ENCODE data around the gene HGD. TPM values are rescaled to one million over a fixed set of nuclear protein-coding genes. Genes with fewer than 3 reads are reported as not detected.
"Not testable (repeated sequence)": the region's sequence is repeated elsewhere in the genome, so short reads cannot be mapped to it uniquely, and the experiment has no call there.

The HGD gene
- total RNA-seq, 1 donor from 2014 or later: not detected

DNA sequence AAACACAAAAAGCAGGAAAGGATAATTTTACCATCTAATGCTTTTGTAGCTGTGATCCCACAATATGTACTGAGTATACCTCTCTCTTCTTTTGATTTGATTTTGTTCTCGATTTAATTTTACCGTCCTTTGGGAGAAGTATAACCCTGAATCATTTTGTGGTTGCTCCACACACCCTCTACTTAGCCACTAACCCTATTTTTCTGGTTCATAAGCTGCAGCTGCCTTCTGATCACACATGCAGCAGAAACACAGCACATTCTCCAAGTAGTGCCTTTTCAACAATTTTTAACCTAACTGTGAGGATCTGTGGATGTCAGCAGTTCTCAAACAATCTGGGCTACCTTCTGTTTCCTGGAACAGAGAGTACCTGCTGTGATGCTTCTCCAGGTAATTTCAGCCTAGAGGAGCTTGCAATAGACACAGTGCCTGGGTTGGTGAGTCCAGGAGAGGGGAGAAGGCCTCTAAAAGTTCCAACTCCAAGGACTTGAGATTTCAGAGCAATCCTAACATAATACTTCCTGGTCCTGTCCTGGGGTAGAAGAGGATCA, 40.3 kb downstream of the HGD start:
- Histone ChIP-seq H3K4me3 (ENCODE audit: low read length in 3 of 3) (no peak overlapping the region), H3K9me3 (ENCODE audit: control insufficient read depth in 3 of 3, low read length in 3 of 3) (no peaks in the 10 kb centered on the region), H3K9ac (ENCODE audit: low read depth in 1 of 3, low read length in 3 of 3) (no peak overlapping the region), H3K36me3 (ENCODE audit: control insufficient read depth in 3 of 3, insufficient read depth in 3 of 3, low read length in 3 of 3) (no peaks in the 10 kb centered on the region), H3K27ac (ENCODE audit: low read depth, low read length) (no peak overlapping the region), H3K27me3 (ENCODE audit: control insufficient read depth in 3 of 3, insufficient read depth in 3 of 3, low read length in 3 of 3) (no peaks in the 10 kb centered on the region), H3K4me1 (ENCODE audit: control insufficient read depth in 3 of 3, insufficient read depth in 3 of 3, low read length in 3 of 3) (peaks cover 0 to 3% (median 0%) of the 10 kb centered on the region in 3 donors)

DNA sequence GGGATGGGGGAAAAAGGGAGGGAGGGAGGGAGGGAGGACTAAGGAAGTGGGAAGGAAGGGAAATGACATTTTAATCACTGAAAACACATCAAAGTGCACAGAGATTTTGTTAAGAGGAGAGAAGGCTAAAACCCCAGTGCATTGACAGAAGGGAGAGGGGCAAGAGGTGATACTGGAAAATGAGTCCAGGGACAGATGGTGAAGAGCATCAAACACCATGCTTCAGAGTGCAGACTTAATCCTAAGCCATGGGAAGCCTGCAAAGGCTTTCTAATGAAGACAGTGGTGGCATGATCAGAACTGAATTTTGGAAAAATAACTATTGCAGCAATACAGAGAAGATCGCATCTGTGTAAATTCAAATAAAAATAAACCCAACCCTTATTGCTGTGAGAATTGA, 41.8 kb downstream of the HGD start:
- Histone ChIP-seq H3K4me3 (ENCODE audit: low read length in 3 of 3) (no peak overlapping the region), H3K9me3 (ENCODE audit: control insufficient read depth in 3 of 3, low read length in 3 of 3) (no peaks in the 10 kb centered on the region), H3K9ac (ENCODE audit: low read depth in 1 of 3, low read length in 3 of 3) (no peak overlapping the region), H3K36me3 (ENCODE audit: control insufficient read depth in 3 of 3, insufficient read depth in 3 of 3, low read length in 3 of 3) (no peaks in the 10 kb centered on the region), H3K4me1 (ENCODE audit: control insufficient read depth in 3 of 3, insufficient read depth in 3 of 3, low read length in 3 of 3) (peaks cover 0 to 3% (median 0%) of the 10 kb centered on the region in 3 donors), H3K27ac (ENCODE audit: low read depth, low read length) (no peak overlapping the region), H3K27me3 (ENCODE audit: control insufficient read depth in 3 of 3, insufficient read depth in 3 of 3, low read length in 3 of 3) (no peaks in the 10 kb centered on the region)

DNA sequence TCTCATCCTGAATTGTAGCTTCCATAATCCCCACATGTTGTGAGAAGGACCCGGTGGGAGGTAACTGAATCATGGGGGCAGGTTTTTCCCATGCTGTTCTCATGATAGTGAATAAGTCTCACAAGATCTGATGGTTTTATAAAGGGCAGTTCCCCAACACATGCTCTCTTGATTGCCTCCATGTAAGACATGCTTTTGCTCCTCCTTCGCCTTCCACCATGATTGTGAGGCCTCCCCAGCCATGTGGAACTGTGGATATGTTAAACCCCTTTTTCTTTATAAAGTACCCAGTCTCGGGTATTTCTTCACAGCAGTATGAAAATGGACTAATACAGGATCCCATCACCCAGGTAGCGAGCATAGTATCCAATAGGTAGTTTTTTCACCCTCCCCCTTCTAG, 43.2 kb downstream of the HGD start:
- not testable (repeated sequence) for H3K9ac ChIP-seq (ENCODE audit: low read depth in 1 of 3, low read length in 3 of 3); H3K9me3 ChIP-seq (ENCODE audit: control insufficient read depth in 3 of 3, low read length in 3 of 3); H3K27ac ChIP-seq (ENCODE audit: low read depth, low read length); H3K4me3 ChIP-seq (ENCODE audit: low read length in 3 of 3); H3K4me1 ChIP-seq (ENCODE audit: control insufficient read depth in 3 of 3, insufficient read depth in 3 of 3, low read length in 3 of 3); H3K27me3 ChIP-seq (ENCODE audit: control insufficient read depth in 3 of 3, insufficient read depth in 3 of 3, low read length in 3 of 3); H3K36me3 ChIP-seq (ENCODE audit: control insufficient read depth in 3 of 3, insufficient read depth in 3 of 3, low read length in 3 of 3)

DNA sequence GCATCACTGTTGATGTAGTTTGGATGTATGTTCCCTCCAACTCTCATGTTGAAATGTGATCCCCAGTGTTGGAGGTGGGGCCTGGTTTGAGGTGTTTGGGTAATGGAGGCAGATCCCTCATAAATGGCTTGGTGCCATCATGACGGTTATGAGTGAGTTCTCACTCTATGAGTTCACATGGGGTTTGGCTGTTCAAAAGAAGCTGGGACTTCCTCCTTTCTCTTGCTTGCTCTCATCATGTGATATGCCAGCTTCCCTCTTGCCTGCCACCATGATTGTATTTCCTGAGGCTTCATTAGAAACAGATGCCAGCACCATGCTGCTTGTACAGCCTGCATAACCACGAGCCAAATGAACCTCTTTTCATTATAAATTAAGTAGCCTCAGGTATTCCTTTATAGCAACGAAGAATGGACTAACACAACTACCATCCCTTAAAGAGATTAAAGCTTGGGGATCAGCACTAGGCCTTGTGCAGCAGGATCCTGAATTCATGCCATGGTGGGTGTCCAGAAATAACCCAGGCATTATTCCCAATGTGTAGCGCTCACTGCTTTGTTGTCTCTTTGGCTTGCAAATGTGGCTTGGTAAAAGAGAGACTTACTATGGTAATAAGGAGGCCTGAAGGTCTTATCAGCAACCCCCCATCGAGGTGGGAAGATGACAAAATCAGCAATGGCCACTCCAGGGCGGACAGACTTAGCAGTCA, 44.0 kb downstream of the HGD start:
- Histone ChIP-seq H3K4me3 (ENCODE audit: low read length in 3 of 3) (no peak overlapping the region), H3K36me3 (ENCODE audit: control insufficient read depth in 3 of 3, insufficient read depth in 3 of 3, low read length in 3 of 3) (no peaks in the 10 kb centered on the region), H3K9ac (ENCODE audit: low read depth in 1 of 3, low read length in 3 of 3) (no peak overlapping the region), H3K27me3 (ENCODE audit: control insufficient read depth in 3 of 3, insufficient read depth in 3 of 3, low read length in 3 of 3) (no peaks in the 10 kb centered on the region), H3K27ac (ENCODE audit: low read depth, low read length) (no peak overlapping the region), H3K9me3 (ENCODE audit: control insufficient read depth in 3 of 3, low read length in 3 of 3) (no peaks in the 10 kb centered on the region), H3K4me1 (ENCODE audit: control insufficient read depth in 3 of 3, insufficient read depth in 3 of 3, low read length in 3 of 3) (peaks cover 0 to 3% (median 0%) of the 10 kb centered on the region in 3 donors)

DNA sequence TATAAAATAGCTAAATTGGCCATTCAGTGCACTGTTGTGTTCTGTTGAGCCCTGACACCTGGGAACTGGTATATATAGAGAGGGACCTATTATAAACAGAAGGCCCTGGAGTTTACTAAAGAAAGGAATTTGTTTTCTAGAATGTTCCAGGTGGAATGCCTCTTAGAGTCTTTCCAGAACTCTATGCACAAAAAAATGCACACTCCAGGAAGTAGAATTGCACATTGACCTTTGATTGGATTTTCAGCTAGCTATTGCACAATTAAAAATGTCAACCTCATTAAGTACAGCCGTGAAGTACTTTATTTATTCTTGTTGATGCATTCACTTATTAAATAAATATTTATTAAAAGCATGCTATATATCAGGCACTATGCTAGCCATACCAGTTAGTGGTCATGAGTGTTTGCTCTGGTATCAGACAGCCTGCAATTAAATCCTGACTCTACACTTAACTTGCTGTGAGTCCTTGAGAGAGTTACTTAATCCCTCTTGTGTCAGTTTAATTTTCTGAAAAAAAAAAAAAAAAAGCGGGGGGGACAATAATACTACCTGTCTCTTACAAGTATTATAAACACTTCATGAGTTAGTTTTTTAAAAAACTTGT, 45.1 kb downstream of the HGD start:
- Histone ChIP-seq H3K4me1 (ENCODE audit: control insufficient read depth in 3 of 3, insufficient read depth in 3 of 3, low read length in 3 of 3) (peaks cover 0 to 3% (median 0%) of the 10 kb centered on the region in 3 donors), H3K36me3 (ENCODE audit: control insufficient read depth in 3 of 3, insufficient read depth in 3 of 3, low read length in 3 of 3) (no peaks in the 10 kb centered on the region), H3K27ac (ENCODE audit: low read depth, low read length) (no peak overlapping the region), H3K9me3 (ENCODE audit: control insufficient read depth in 3 of 3, low read length in 3 of 3) (no peaks in the 10 kb centered on the region), H3K9ac (ENCODE audit: low read depth in 1 of 3, low read length in 3 of 3) (no peak overlapping the region), H3K4me3 (ENCODE audit: low read length in 3 of 3) (no peak overlapping the region), H3K27me3 (ENCODE audit: control insufficient read depth in 3 of 3, insufficient read depth in 3 of 3, low read length in 3 of 3) (no peaks in the 10 kb centered on the region)

DNA sequence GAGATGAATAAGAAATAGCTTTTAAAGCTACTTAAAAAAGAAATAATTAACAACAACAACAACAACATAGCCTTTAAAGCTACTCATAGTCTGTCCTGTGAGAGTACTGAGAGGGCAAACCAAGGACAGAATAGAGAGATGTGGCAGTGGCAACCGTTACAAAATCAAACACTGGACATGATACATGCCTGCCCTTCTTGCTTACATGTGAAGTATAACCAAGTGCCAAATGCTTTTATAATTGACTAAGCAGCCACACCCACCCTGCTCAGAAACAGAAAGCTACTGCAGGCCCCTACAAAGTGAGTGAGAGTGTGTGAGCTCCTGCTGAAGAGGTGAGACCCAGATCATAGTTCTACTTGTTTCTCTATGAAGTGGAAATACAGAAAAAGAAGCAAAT, 47.5 kb downstream of the HGD start:
- no peak overlapping the region for H3K27ac ChIP-seq (ENCODE audit: low read depth, low read length)
- H3K4me3 ChIP-seq (ENCODE audit: low read length in 3 of 3): no peak overlapping the region
- no peaks in the 10 kb centered on the region for H3K27me3 ChIP-seq (ENCODE audit: control insufficient read depth in 3 of 3, insufficient read depth in 3 of 3, low read length in 3 of 3)
- H3K36me3 ChIP-seq (ENCODE audit: control insufficient read depth in 3 of 3, insufficient read depth in 3 of 3, low read length in 3 of 3): no peaks in the 10 kb centered on the region
- H3K9me3 ChIP-seq (ENCODE audit: control insufficient read depth in 3 of 3, low read length in 3 of 3): no peaks in the 10 kb centered on the region
- H3K9ac ChIP-seq (ENCODE audit: low read depth in 1 of 3, low read length in 3 of 3): no peak overlapping the region
- peaks cover 0 to 3% (median 0%) of the 10 kb centered on the region in 3 donors for H3K4me1 ChIP-seq (ENCODE audit: control insufficient read depth in 3 of 3, insufficient read depth in 3 of 3, low read length in 3 of 3)

DNA sequence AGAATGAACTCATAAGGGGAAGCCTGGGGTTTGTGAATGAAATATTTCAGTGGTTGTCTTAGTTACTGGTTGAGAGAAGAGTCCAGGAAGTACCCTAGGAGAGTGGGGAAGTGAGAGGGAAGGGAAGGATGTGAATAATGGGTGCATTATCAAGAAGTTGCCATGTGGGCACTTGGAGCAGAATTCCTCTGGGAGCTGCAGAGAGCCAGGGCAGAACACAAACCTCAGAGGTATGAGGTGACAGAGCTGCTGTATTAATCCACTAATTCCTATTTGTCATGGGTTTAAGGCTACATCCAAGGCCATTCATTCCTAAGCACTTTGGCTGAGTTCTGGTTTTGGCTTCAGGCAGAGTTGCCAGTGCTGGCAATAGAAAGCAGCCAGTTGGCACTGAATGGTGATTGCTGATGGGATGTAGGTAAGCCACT, 56.9 kb downstream of the HGD start:
- Histone ChIP-seq H3K27ac (ENCODE audit: low read depth, low read length) (no peak overlapping the region), H3K9me3 (ENCODE audit: control insufficient read depth in 3 of 3, low read length in 3 of 3) (peaks cover 0 to 3% (median 0%) of the 10 kb centered on the region in 3 donors), H3K4me3 (ENCODE audit: low read length in 3 of 3) (no peak overlapping the region), H3K4me1 (ENCODE audit: control insufficient read depth in 3 of 3, insufficient read depth in 3 of 3, low read length in 3 of 3) (no peaks in the 10 kb centered on the region), H3K27me3 (ENCODE audit: control insufficient read depth in 3 of 3, insufficient read depth in 3 of 3, low read length in 3 of 3) (no peaks in the 10 kb centered on the region), H3K9ac (ENCODE audit: low read depth in 1 of 3, low read length in 3 of 3) (no peak overlapping the region), H3K36me3 (ENCODE audit: control insufficient read depth in 3 of 3, insufficient read depth in 3 of 3, low read length in 3 of 3) (no peaks in the 10 kb centered on the region)

DNA sequence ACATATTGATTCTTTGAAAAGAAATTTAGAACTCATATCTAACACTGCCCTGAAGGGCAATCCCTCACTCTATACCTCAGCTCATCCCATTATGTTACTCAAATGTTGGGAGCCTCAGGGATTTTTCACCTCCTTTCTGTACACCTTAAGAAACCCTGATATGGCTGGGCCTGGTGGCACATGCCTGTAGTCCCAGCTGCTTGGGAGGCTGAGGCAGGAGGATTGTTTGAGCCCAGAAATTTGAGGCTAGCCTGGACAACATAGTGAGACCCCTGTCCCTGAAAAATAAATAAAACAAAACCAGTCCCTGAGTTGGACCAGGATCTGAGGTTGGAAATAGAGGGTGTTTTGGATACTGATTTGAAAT, 58.3 kb downstream of the HGD start:
- peaks cover 0 to 3% (median 0%) of the 10 kb centered on the region in 3 donors for H3K9me3 ChIP-seq (ENCODE audit: control insufficient read depth in 3 of 3, low read length in 3 of 3)
- H3K27ac ChIP-seq (ENCODE audit: low read depth, low read length): no peak overlapping the region
- no peak overlapping the region for H3K9ac ChIP-seq (ENCODE audit: low read depth in 1 of 3, low read length in 3 of 3)
- H3K4me3 ChIP-seq (ENCODE audit: low read length in 3 of 3): no peak overlapping the region
- no peaks in the 10 kb centered on the region for H3K4me1 ChIP-seq (ENCODE audit: control insufficient read depth in 3 of 3, insufficient read depth in 3 of 3, low read length in 3 of 3)
- no peaks in the 10 kb centered on the region for H3K27me3 ChIP-seq (ENCODE audit: control insufficient read depth in 3 of 3, insufficient read depth in 3 of 3, low read length in 3 of 3)
- no peaks in the 10 kb centered on the region for H3K36me3 ChIP-seq (ENCODE audit: control insufficient read depth in 3 of 3, insufficient read depth in 3 of 3, low read length in 3 of 3)

DNA sequence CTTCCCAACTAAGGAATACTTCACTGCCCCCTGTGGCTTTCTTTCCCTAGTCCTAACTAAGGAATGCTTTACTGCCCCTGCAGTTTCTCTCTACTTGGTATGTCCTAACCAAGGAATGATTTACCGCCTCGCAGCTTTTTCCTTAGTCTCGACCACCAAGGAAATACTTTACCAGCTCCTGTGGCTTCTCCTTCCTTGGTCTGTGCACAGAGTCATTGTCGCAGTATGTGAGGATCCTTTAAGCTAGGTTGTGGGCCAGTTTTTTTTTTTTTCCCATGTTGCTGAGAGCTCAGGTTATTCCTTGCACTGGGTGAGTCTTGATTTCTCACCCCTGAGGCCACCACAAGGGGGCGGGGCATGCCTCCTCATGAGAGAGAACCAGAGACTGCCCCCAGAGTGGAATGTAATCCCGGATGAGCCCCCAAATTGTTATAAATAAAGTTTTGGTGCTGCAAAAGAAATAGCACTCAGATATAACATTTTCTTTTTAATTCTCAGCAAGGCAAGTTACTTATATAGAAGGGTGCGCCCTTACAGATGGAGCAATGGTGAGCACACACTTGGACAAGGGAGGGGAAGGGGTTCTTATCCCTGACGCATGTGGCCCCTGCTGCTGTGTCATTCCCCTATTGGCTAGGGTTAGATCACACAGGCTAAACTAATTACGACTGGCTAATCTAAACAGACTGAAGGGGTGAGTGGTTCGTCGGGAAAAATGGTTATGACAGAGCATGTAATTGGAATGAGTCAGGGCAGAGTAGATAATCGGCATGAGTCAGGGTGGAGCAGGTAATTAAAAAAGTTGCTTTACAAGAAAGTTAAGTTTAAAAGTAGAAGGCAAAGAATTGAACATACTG, 58.9 kb downstream of the HGD start:
- Histone ChIP-seq H3K36me3 (ENCODE audit: control insufficient read depth in 3 of 3, insufficient read depth in 3 of 3, low read length in 3 of 3) (no peaks in the 10 kb centered on the region), H3K4me1 (ENCODE audit: control insufficient read depth in 3 of 3, insufficient read depth in 3 of 3, low read length in 3 of 3) (no peaks in the 10 kb centered on the region), H3K4me3 (ENCODE audit: low read length in 3 of 3) (no peak overlapping the region), H3K27me3 (ENCODE audit: control insufficient read depth in 3 of 3, insufficient read depth in 3 of 3, low read length in 3 of 3) (no peaks in the 10 kb centered on the region), H3K9me3 (ENCODE audit: control insufficient read depth in 3 of 3, low read length in 3 of 3) (peaks cover 0 to 3% (median 0%) of the 10 kb centered on the region in 3 donors), H3K9ac (ENCODE audit: low read depth in 1 of 3, low read length in 3 of 3) (no peak overlapping the region), H3K27ac (ENCODE audit: low read depth, low read length) (no peak overlapping the region)

DNA sequence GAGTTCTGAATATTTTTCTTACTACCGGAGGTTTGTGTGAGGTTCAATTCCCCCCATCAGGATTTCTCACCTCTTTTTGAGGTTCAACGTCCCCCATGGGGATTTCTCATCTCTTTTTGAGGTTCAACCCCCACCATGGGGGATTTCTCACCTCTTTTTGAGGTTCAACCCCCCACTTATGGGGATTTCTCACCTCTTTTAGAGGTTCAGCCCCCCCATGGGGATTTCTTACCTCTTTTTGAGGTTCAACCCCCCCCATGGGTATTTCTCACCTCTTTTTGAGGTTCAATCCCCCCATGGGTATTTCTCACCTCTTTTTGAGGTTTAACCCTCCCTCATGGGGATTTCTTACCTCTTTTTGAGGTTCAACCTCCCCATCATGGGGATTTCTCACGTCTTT, 59.6 kb downstream of the HGD start:
- no peaks in the 10 kb centered on the region for H3K27me3 ChIP-seq (ENCODE audit: control insufficient read depth in 3 of 3, insufficient read depth in 3 of 3, low read length in 3 of 3)

More for the DNA sequence above, 59.6 kb downstream of the HGD start:
- no peaks in the 10 kb centered on the region for H3K4me1 ChIP-seq (ENCODE audit: control insufficient read depth in 3 of 3, insufficient read depth in 3 of 3, low read length in 3 of 3)
- H3K4me3 ChIP-seq (ENCODE audit: low read length in 3 of 3): no peak overlapping the region
- no peaks in the 10 kb centered on the region for H3K36me3 ChIP-seq (ENCODE audit: control insufficient read depth in 3 of 3, insufficient read depth in 3 of 3, low read length in 3 of 3)
- H3K9ac ChIP-seq (ENCODE audit: low read depth in 1 of 3, low read length in 3 of 3): no peak overlapping the region
- peaks cover 0 to 3% (median 0%) of the 10 kb centered on the region in 3 donors for H3K9me3 ChIP-seq (ENCODE audit: control insufficient read depth in 3 of 3, low read length in 3 of 3)
- H3K27ac ChIP-seq (ENCODE audit: low read depth, low read length): no peak overlapping the region

All from skeletal muscle tissue (tissue), 4 donors.